ENCODE data around the gene SGK2. TPM values are rescaled to one million over a fixed set of nuclear protein-coding genes. Genes with fewer than 3 reads are reported as not detected.

SGK2 gene
- total RNA-seq, 1 donor from 2014 or later, result not detected

GRCh38 chr20:43536041-43536816, 22.6 kb upstream of the SGK2 start:
- no peak for DNase-seq (ENCODE audit: low spot score)

GRCh38 chr20:43536817-43537440, 21.9 kb upstream of the SGK2 start:
- DNase-seq (ENCODE audit: low spot score), result no peak

GRCh38 chr20:43537921-43538877, 20.6 kb upstream of the SGK2 start:
- DNase-seq (ENCODE audit: low spot score), result peak; percentile 48

- no peak for DNase-seq (ENCODE audit: low spot score)
Observed at GRCh38 chr20:43538878-43539700, 19.7 kb upstream of the SGK2 start.

- DNase-seq (ENCODE audit: low spot score), result no peak
Observed at GRCh38 chr20:43539975-43540672, 18.7 kb upstream of the SGK2 start.

DNA sequence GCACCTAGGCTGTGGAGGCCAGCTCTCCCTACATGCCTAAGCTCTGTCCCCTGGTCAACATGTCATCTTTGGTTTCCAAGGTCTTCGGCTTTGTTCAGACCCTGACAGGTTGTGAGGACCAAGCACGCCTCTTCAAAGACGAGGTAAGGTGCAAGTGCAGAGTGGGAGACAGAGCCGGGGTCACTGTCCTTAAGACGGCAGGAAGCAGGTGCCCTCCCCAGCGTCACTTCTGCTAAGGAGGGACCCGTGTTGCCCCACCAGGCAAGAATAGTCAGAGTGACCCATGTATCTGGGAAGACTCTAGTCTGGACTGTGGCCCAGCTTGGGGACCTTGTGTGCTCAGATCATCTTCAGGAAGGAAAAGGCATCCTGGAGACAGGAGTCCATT, 18.2 kb upstream of the SGK2 start:
- DNase-seq (ENCODE audit: low spot score), result no peak

- DNase-seq (ENCODE audit: low spot score), result no peak
Observed at GRCh38 chr20:43541214-43541613, 17.6 kb upstream of the SGK2 start.

DNA sequence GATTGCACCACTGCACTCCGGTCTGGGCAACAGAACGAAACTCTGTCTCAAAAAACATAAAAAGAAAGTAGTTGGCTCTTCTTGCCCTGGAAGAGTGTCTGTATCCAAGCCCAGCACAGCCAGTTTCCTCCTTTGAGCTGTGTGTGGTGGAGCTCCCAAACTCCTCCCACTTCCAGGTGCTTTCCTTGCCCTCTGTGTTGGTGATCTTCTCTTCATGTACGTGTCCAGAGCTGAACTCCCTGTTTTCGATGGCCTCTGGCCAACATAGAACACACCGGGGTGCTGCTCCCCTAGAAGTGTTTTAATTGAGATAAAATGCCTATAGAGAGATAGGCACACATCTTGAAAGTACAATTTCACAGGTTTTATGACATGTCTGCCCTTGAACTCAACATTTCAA, 16.7 kb upstream of the SGK2 start:
- DNase-seq (ENCODE audit: low spot score), result no peak

DNA sequence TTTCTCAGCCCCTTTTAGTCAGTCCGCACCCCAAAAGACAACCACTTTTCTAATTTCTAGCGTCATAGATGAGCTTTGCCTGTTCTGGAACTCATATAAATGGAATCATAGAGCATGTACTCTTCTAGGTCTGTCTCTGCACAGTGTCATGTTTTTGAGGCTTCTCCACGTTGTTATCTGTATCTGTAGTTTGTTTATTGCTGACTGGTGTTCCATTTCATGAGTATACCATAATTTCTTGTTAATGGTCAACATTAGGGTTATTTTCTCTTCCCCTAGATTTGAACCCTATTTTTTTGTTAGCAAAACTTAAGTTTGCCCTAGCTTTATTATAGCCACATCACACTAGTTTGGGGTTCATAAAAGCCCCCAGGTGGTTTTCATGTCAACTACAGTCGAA, 16.2 kb upstream of the SGK2 start:
- DNase-seq (ENCODE audit: low spot score), result no peak

GRCh38 chr20:43543138-43543537, 15.7 kb upstream of the SGK2 start:
- DNase-seq (ENCODE audit: low spot score), result no peak

GRCh38 chr20:43544501-43544900, 14.3 kb upstream of the SGK2 start:
- no peak for DNase-seq (ENCODE audit: low spot score)

DNA sequence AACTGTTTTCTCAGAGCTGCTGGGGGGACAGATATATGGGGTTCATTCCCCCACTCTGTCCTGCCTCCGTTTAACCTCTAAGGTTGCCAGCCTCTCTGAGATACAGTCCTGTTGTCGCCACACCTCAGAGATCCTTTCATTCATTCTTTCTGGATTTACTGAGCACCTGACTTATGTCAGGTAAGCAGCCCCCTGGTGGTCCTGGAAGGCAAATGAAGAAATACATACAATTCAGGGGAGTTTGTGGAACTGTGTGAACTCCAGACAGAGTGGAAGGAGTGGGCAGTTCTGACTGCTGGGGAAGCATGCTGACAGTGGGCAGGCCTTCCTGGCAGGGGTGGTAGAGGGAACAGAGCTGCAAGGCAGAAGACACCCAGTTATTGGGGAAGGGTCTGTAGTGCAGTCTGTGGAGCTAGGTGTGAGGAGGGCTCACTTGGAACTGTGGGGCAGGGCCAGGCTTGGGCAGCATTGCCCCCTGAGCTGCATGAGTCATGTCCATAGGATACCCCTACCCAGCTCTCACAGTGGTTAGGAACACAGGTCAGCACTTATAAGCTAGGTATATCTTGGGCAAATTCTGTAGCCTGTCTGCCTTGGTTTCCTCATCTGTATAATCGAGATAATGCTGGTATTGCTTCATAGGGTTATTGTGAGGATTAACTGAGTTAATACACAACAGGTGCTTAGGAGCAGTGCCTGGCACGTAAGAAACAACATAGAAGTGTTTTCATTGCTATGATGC, 12.8 kb upstream of the SGK2 start:
- no peak for DNase-seq (ENCODE audit: low spot score)

GRCh38 chr20:43548273-43548880, 10.4 kb upstream of the SGK2 start:
- DNase-seq (ENCODE audit: low spot score), result no peak

DNA sequence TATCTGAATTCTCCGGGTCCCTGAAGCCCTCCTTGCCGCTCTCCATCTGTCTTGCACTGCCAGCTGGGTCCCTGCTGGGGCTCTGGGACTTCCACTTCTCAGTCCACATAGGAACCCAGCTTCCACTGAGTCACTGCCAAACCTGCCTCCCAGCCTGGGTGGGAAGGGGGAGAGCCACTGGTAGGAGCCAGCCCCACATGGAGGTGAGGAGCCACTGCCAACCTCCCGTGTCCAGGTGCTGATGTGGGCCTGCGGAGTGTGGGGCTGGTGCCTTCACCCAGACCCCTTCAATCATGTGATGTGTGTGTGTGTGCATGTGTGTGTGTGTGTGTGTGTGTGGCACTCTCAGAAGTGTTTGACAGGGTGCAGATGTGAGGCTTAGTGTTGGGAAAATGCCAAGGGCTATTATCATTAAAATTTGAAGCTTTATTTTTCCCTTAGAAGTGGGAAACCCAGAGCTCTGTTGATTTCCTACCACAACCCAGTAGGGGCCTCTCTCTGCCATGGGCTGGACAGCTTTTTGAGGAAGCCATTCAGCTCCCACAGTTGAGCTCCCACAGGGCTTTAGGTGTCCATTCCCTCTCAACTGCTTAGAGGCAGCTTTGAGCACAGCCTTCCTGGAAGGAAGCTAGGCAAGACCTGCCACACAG, 9.3 kb upstream of the SGK2 start:
- no peak for DNase-seq (ENCODE audit: low spot score)

GRCh38 chr20:43550456-43550855, 8.4 kb upstream of the SGK2 start:
- DNase-seq (ENCODE audit: low spot score), result no peak

- DNase-seq (ENCODE audit: low spot score), result no peak
Observed at GRCh38 chr20:43554369-43554768, 4.5 kb upstream of the SGK2 start.

DNA sequence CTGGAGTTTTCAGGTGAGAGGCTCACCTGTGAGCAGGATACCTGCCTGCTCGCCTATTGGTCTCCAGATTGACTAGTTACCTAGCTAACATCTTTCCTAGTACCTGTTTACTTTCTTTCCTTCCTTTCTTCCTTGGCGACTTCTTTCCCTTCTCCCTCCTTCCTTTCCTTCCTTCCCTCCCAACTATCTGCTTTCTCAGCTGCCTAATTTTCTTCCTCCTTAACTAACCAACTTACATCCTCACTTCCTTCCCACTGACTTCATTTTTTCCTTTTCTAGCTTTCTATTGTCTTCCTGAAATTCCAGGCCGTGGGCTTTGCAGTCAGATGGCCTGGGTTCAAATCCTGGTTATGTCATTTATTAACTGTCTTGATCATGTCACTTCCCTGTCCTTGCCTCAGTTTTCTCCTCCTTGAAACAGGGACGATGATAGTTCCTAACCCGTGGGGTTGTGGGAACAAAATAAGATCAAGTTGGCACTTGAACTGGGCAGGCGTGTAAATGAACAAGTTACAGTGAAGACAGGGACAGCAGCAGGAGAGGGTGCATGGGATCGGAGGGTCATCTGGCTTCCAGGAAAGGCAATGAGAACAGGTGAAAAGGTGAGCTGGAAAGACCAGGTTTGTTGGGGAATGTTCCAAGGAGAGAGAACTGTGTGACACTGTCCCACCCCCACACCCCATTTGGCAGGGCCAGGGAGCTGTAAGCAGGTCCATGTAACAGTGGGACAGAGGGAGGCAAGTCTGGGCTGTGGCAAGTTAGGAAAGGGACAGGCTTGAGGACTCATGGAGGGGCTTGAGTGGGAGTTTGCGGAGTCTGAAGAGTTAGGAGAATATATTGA, 540 bp downstream of the SGK2 start:
- DNase-seq (ENCODE audit: low spot score), result no peak

DNA sequence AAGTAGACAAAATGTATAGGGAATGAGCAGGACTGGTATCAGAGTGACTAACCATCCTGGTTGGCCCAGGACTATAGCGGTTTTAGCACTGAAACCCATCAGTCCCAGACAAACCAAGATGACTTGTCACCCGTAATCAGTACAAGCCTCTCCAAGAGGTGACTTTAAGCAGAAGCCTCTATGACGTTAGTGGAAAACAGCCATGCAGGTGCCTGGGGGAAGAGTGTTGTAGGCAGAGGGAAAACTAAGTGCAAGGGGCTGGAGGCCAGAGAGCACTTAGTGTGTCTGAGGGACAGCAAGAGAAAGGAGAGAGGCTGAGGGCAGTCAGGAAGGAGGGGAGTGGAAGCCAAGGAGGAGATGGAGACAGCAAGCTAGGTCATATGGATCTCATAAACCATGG, 2.1 kb downstream of the SGK2 start:
- no peak for DNase-seq (ENCODE audit: low spot score)

Data from umbilical cord (tissue), 2 donors.